ENCODE data around the gene DCBLD2. TPM values are rescaled to one million over a fixed set of nuclear protein-coding genes. Genes with fewer than 3 reads are reported as not detected.

Gene DCBLD2
- total RNA-seq, 1 experiment from 2014 or later: 48.0 TPM

GRCh38 chr3:98827221-98827920, 74.1 kb downstream of the DCBLD2 start:
- Histone ChIP-seq H2BK15ac (ENCODE audit: low read depth, low read length) (no peak overlapping the region), H3K4ac (ENCODE audit: low read depth, low read length) (no peak overlapping the region), H3K4me2 (ENCODE audit: insufficient read depth, insufficient read length, low read length) (no peak overlapping the region), H3K27me3 (ENCODE audit: insufficient read depth, low read length) (no peaks in the 10 kb centered on the region), H4K20me1 (ENCODE audit: control insufficient read depth, insufficient read depth, insufficient read length) (no peaks in the 10 kb centered on the region), H2AK5ac (ENCODE audit: insufficient read length, low read length) (no peak overlapping the region), H3K14ac (ENCODE audit: insufficient read depth, low read length) (no peak overlapping the region), H2BK12ac (ENCODE audit: insufficient read length, low read depth, low read length) (no peak overlapping the region), H3K79me1 (ENCODE audit: insufficient read depth, low read depth, low read length, poor library complexity, severe bottlenecking) (no peaks in the 10 kb centered on the region), H2BK5ac (ENCODE audit: insufficient read length, low read length) (no peak overlapping the region), H4K91ac (ENCODE audit: insufficient read length, low read depth, low read length) (no peak overlapping the region), H3K23ac (ENCODE audit: insufficient read length, low read depth, low read length) (no peak overlapping the region), H3K27ac (ENCODE audit: insufficient read length, low read depth, low read length) (no peak overlapping the region), H3K18ac (ENCODE audit: insufficient read length, low read depth, low read length) (no peak overlapping the region), H3K79me2 (ENCODE audit: insufficient read depth, low read length) (no peaks in the 10 kb centered on the region), H4K5ac (ENCODE audit: insufficient read length, low read depth, low read length) (no peak overlapping the region), H2BK120ac (ENCODE audit: low read depth, low read length, poor library complexity, severe bottlenecking) (no peak overlapping the region), H3K23me2 (ENCODE audit: insufficient read length, low read depth, low read length, poor library complexity, severe bottlenecking) (no peaks in the 10 kb centered on the region), H3K56ac (ENCODE audit: insufficient read length, low read depth, low read length) (no peak overlapping the region), H2BK20ac (ENCODE audit: low read depth, low read length, poor library complexity, severe bottlenecking) (no peak overlapping the region), H2AFZ (ENCODE audit: low read length) (no peak overlapping the region), H3K9me3 (ENCODE audit: control insufficient read depth, low read depth, low read length) (no peaks in the 10 kb centered on the region), H3T11ph (ENCODE audit: low read length) (no peak overlapping the region), H3K9ac (ENCODE audit: extremely low read depth, insufficient read length, low read length) (no peak overlapping the region), H3K4me1 (ENCODE audit: insufficient read depth, low read length) (no peaks in the 10 kb centered on the region; the same call in 1 of the 2 replicates), H4K8ac (replicated peaks; ENCODE audit: insufficient read length, low read depth, low read length) (no peak overlapping the region)
- H3K9me3 Mint-ChIP-seq: peaks cover 20 to 27% of the 10 kb centered on the region in 2 experiments
- no peak overlapping the region for H3K4me3 Mint-ChIP-seq
- WGBS (ENCODE audit: extremely low coverage, insufficient read length, low lambda C conversion rate): no CpG with 5 or more reads among the region's 1 CpG
- H3K36me3 Mint-ChIP-seq (ENCODE audit: insufficient read depth in 1 of 3, low read depth in 3 of 3): peaks cover 17 to 47% (median 32%) of the 10 kb centered on the region in 3 experiments
- no peaks in the 10 kb centered on the region for H3K27me3 Mint-ChIP-seq (ENCODE audit: low read depth)
- TF ChIP-seq, protein P1, sequence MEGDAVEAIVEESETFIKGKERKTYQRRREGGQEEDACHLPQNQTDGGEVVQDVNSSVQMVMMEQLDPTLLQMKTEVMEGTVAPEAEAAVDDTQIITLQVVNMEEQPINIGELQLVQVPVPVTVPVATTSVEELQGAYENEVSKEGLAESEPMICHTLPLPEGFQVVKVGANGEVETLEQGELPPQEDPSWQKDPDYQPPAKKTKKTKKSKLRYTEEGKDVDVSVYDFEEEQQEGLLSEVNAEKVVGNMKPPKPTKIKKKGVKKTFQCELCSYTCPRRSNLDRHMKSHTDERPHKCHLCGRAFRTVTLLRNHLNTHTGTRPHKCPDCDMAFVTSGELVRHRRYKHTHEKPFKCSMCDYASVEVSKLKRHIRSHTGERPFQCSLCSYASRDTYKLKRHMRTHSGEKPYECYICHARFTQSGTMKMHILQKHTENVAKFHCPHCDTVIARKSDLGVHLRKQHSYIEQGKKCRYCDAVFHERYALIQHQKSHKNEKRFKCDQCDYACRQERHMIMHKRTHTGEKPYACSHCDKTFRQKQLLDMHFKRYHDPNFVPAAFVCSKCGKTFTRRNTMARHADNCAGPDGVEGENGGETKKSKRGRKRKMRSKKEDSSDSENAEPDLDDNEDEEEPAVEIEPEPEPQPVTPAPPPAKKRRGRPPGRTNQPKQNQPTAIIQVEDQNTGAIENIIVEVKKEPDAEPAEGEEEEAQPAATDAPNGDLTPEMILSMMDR (conservative IDR thresholded peaks at IDR 0.05): no peak
- H3K4me1 Mint-ChIP-seq: no peaks in the 10 kb centered on the region
- peak overlapping the region in 2 of 3 experiments; percentile 4 to 52; a peak in 3 of 7 replicates for H3K27ac Mint-ChIP-seq
- no peak for DNase-seq
